ENCODE data around the gene TEK.

DNA sequence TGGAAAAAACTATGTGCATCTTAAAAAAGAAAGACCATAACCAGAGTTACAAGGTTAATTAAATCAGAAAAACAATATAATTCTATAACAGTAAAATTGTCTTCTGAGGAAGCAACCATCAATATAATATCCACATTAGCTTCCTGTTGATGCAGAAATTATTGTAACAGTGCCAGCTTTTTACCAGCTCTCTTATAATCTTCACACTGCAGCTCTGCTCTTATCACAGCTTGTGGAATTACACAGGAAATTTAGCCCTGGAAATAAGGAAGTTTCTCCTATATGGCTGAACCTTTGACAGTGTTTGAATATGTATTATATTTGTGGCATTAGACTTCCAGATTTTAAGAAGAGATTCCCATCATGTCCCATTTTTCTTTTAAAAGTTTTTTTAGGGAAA lies 49.1 kb upstream of the TEK start:
- TF ChIP-seq, protein P1, sequence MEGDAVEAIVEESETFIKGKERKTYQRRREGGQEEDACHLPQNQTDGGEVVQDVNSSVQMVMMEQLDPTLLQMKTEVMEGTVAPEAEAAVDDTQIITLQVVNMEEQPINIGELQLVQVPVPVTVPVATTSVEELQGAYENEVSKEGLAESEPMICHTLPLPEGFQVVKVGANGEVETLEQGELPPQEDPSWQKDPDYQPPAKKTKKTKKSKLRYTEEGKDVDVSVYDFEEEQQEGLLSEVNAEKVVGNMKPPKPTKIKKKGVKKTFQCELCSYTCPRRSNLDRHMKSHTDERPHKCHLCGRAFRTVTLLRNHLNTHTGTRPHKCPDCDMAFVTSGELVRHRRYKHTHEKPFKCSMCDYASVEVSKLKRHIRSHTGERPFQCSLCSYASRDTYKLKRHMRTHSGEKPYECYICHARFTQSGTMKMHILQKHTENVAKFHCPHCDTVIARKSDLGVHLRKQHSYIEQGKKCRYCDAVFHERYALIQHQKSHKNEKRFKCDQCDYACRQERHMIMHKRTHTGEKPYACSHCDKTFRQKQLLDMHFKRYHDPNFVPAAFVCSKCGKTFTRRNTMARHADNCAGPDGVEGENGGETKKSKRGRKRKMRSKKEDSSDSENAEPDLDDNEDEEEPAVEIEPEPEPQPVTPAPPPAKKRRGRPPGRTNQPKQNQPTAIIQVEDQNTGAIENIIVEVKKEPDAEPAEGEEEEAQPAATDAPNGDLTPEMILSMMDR (IDR thresholded peaks at IDR 0.05; ENCODE audit: low read depth, low read length): no peak
- TF ChIP-seq EZH2phosphoT487 (IDR thresholded peaks at IDR 0.05; ENCODE audit: low read depth): no peak

All from OCI-LY3 (cell line).